ENCODE results near the gene TRIM41.
"Not testable (repeated sequence)": the region's sequence is repeated elsewhere in the genome, so short reads cannot be mapped to it uniquely, and the experiment has no call there.

The TRIM41 gene

DNA sequence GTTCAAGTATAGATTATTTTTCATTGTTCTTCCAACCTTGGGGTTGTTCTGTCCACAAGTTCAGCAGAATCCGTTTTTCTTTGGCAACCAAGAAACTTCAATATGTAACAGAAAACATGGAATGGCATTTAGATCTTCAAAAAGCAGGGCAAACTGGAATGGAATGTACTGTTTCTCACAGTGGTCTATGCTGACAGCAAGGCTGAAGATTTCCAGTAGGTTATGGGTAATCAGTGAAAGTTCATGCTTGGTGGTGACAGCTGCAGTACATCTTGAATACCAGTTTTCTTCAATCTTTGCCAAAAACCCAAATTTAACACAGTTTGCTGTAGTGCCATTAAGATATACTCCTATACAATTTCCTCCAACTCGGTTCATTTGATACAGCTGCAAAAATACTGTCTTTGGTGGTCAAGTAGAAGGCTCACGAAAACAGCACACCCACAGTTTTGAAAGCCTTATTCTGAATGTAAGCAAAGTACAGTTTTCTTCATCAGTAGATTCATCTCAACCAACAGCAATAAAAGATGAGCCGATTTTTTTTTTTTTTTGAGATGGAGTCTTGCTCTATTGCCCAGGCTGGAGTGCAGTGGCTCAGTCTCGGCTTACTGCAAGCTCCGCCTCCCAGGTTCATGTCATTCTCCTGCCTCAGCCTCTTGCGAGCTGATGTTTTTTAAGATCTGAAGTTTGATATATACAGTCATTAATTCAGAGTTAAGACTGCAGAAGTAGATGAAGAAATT lies 32.9 kb downstream of the TRIM41 start:
- no peak for DNase-seq (ENCODE audit: low read depth)

DNA sequence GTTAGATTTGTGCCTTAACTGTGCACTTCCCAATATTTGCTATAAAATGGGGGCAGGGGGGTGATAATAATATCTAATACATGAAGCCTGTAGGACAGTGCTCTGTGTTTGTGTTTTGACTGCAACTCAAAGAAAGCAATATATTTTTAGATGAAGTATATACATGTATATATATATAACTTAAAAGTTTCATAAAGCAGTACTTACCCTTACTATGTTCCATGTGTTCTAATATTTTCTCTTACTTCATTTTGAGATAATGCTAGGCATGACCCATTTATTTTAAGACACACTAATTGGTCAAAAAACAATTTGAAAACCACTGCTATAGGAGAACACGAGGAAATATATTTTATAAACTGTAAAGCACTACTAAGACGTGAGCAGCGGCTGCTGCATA lies 35.5 kb downstream of the TRIM41 start:
- no peak for DNase-seq (ENCODE audit: low read depth)

DNA sequence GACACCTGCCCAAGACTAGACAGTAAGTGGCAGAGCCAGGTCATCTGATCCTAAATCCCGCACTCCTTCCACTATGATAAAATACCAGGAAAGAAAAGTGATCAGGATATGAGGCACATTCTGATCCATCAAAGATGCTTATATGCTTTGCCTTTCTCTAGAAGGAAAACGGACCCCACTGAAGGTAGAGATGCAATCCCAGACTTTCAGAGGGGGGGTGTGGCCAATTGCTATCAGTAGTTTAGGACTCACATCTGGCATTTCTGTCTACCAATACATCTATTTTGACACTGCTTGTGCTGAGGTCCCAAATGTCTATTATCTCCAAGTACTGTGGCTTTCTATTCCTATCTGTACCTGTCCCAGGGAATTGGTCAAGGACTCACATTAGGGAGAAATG lies 36.2 kb downstream of the TRIM41 start:
- no peak for DNase-seq (ENCODE audit: low read depth)

DNA sequence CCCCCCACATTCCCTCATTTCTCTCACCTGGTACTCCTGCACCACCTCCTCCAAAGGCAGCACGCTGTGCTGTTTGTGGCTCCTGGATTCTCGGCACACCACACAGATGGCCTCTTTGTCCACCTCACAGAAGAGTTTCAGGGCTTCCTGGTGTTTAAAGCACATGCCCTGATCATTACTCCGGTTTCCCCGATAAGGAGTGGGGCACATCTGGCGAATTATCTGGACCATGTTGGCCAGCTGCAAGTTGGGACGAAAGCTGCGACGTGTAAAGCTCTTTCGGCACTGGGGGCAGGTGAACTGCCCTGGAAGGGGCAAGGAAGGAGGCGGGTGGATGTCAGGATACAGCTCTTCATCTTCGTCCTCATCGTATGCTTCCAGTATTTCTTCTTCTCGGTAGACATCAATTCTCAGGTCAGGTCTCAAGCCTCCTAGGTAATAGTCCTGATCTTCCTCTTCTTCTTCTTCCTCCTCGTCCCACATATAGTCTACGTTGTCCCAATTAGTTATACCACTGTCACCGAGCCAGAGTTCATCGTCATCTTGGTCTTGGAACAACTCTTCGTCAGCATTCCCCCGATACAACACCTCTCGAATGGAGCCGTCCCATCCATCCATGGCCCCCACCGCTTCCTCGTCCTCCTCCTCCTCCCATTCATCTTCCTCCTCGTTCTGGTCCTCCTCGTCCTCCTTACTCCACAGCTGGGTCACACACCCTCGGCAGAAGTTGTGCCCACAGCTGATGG lies 37.1 kb downstream of the TRIM41 start:
- DNase-seq (ENCODE audit: low read depth), result no peak

DNA sequence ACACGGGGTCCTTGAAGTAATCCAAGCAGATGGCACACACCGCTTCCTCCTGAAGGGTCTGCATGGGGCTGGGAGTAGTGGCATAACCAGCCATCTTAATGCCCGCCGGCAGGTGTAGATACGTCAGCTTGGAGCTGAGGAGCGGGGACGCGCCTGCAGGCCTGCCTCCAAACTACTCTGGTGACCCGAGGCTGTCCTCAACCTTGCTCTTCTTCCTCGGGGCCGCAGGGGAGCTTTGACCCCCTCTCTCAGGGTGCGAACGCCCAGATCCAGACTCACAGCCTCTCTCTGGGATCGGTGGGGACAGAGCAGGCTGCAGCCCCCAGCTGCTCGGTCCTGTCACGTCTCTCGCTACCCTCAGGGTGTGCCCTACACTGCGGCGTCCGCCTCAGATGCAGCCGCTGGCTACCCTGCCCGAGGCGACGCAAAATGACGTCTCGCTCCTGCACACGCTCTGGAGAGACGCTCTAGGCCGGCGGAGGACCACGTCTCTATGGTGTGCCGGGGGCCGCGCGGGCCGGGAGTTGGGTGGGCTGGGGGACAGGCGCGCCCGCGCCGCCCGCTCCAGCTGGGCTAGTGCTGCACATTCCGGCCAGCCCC lies 37.7 kb downstream of the TRIM41 start, which contains the start of gene TRIM52:
Gene TRIM52 (minus strand): TSS at position 424 of the 600 bp plus-strand sequence. CDS start 330 bp downstream, at position 94.
- DNase-seq (ENCODE audit: low read depth), result peak; percentile 83

DNA sequence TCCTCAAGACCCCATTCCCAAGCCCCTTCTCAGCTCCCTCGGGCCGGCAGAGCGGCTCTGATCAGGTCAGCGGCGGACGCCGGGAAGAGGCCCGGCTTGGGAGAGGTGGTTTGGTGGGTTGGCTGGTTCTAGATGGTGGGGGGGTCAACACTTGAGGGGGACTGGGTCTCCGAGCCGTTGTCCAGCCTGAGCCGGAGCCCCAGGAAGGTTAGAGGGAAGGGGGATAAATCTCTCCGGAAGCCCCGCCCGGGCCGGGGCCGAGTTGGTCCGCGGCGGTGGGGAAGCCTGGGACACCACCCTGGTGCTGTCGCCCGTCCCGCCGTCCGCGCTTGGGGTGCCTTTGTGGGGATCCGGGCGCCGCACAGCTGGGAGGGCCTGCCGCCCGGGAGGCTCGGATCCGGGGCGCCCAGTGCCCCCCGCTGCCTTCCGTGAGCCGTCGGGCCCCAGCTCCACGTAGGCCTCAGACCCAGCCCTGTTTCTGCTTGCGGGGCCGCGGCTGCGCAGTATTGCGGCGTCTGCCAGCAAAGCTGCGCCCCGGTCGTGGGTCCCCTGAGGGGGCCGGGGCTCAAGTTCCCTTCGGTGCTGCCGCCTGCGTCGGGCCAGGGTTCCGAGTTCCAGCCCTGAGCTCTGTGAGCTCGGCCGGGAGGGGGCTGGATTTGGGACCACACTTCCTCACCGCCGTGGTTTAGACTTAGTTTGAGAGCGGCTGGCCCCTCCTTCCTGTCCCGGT lies 38.4 kb downstream of the TRIM41 start:
- peak; percentile 62 for DNase-seq (ENCODE audit: low read depth)

DNA sequence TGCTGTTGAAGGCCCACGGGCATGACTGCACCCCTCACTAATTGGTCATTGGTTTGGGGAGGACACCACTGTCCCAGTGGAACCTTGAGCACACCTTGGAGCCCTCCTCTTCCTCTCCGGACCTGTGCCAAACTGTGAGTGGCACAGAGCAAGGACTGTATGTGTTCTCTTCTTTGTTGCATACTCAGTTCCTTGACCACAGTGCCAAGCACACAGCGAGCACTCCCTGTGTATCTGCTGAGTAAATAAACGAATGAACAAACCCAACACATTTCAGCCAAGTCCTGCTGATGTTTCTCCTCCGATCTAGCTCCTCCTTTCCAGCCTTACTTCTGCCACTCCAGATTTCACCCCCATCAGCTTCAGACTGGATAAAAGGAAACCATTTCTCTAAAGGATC lies 40.6 kb downstream of the TRIM41 start:
- DNase-seq (ENCODE audit: low read depth), result no peak

DNA sequence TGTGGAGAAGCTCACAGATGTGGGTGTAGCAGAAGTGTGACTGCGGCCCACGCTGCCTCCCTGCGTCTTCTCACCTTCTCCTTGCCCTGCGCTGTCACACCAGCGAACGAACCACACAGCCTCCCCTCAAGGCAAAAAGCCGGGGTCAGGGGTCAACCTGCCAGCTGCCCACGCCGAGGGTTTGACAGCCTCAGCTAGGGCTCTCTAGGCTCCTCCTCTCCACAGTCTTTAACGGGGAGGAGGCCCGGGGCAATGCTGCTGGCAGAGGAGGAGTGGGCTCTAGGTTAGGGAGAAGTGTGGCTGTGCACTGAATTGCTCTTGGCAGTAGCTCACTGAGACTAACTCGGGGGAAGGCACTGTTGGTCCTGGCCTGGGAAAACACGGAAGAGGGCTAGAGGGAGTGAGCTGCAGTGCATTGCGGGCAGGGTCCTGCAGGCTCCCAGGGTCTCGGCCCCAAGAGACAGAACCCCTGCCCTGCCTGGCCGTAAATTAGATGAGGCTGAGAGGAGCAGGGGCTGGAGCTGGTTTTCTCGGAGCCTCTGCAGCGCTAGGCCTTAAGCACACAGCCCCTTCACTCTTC lies 42.1 kb downstream of the TRIM41 start:
- no peak for DNase-seq (ENCODE audit: low read depth)

DNA sequence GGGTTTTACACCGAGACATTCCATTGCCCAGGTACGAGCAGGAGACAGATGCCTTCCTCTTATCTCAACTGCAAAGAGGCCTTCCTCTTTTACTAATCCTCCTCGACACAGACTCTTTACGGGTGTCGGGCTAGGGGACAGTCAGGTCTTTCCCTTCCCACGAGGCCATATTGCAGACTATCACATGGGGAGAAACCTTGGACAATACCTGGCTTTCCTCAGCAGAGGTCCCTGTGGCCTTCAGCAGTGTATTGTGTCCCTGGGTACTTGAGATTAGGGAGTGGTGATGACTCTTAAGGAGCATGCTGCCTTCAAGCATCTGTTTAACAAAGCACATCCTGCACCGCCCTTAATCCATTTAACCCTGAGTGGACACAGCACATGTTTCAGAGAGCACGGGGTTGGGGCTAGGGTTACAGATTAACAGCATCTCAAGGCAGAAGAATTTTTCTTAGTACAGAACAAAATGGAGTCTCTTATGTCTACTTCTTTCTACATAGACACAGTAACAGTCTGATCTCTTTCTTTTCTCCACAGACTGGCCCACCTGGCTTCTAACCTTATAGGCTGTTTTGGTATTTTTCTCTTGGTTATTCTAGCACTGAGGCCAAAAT lies 44.3 kb downstream of the TRIM41 start:
- not testable (repeated sequence) for DNase-seq (ENCODE audit: low read depth)

DNA sequence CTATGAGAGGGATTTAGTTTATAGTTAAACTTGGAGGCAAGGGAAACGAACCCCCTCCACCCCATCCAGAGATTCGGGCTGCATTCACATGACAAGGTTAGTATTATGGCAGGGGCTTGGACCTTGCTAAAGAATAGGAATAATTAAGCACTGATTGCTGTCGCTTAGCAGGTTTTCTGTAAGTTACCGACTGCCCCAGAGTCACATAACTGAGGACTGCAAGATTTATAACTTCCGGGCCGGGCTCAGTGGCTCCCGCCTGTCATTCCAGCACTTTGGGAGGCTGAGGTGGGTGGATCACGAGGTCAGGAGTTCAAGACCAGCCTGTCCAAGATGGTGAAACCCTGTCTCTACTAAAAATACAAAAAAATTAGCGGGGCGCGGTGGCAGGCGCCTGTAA lies 44.8 kb downstream of the TRIM41 start:
- DNase-seq (ENCODE audit: low read depth), result not testable (repeated sequence)

DNA sequence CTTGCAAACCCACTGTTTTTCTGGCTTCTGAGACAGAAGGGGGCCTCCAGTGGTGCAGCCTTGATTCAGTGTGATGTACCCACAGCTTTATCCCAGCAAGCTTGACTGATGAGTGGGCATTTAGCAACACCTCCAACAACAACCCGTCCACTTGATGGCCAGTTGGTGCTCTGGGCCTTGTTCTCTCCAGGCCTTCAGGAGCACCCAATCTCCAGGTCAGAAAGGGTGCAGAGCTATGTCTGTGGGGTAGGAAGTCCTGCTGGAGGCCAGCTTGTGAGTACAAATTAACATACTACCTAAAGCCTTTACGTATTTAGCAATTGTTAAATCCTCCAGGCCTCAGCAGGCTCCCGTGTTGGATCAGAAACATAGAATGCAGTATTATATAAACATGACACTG lies 48.0 kb downstream of the TRIM41 start:
- no peak for DNase-seq (ENCODE audit: low read depth)

DNA sequence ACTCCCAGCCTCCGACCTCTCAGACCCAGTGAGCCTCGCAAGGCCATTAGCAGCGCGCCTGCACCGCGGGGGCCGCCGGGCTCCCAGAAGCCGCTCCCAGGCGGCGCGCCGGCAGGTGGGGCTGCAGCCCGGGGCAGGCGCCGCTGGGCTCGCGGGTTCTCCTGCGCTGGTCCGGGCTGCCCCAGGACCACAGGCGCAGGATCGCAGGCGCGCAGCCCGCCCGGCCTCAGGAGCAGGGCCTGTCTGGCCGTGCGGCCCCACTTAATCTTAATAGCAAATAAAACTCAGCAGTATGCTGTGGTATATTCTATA lies 50.3 kb downstream of the TRIM41 start:
- DNase-seq (ENCODE audit: low read depth), result not testable (repeated sequence)

DNA sequence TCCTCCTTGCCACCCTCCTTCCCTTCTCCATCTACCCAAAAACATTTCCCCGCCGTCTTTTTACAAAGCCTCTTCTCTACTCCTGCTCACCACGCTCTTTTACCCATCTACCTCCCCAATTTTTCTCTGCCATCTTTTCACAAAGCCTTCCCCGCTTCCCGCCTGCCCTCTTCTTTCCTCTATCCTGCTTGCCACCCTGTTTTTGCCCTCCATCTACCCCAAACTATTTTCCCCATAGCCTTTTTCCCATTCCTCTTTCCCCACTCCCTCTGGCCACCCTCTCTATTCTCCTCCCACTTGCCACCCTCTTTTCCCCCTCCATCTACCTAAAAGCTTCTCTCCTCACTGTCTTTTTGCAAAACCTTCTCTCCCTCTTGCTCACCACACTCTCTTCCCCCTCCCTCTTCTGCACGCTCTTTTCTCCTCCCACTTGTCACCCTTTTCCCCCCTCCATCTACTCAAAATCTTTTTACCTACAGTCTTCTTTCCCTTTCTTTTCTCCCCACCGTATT lies 57.2 kb downstream of the TRIM41 start:
- DNase-seq (ENCODE audit: low read depth), result no peak

DNA sequence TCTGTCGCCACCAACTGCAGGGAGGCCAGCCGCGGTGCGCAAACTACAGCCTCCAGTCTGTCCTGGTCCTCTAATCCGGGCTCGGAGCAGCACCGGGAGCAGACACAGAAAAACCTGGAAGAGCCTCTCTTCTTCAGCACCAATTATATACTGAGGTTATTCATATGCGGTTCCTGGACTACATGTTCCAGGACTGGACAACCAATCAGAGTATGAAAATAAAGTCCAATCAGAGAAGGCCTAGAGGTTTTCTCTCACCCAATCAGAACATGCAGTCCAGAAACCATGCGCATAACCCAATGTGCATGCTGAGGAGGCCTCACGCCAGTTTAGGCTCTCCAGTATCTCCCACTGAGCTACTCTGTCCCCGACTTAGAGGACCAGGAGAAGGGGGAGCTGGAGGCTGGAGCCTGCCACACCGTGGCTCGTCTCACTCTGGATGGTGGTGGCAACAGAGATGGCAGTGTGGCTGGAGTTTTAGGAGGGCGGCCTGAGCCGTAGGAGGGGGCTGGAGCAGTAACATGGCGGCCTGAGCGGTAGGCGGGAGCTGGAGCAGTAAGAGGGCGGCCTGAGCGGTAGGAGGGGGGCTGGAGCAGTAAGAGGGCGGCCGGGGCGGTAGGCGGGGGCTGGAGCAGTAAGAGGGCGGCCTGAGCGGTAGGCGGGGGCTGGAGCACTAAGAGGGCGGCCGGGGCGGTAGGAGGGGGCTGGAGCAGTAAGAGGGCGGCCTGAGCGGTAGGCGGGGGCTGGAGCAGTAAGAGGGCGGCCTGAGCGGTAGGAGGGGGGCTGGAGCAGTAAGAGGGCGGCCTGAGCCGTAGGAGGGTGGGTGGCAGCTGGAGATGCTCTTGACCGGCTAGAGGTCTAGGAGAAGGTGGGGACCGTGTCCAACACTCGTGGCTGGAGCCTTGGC lies 58.2 kb downstream of the TRIM41 start:
- DNase-seq (ENCODE audit: low read depth), result no peak

DNA sequence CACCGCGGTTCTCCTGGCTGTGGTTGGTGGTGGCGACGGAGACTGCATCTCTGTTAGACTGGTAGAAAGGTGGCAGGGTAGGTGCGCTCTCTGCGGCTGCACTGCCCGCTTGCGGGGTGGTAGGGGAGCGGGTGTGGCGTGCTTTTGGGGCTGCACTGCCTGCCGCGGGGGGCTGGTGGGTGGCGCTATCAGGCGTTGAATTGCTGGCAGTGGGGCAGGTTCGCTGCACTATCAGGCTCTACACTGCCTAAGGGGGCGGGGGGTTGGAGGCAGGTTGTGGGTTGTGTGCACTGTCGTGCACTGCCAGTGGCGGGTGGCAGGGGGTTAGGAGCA lies 58.9 kb downstream of the TRIM41 start:
- DNase-seq (ENCODE audit: low read depth), result no peak

DNA sequence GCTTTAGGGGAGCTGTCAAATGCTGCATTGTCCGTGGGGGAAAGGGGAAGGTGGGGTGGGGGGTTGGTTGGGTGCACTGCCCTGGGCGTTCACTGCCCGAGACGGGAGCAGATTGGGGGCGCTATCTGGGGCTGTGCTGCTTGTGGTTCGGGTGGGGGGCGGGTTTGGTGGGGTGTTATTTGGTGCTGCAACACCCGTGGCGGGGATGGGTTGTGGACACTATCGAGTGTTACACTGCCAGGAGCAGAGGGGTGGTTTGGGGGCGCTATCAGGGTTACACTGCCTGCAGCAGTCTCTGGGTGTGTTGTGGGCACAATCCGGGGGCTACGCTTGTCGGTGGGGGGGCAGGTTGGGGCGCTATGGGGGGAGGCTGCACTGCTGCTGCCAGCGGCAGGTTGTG lies 59.3 kb downstream of the TRIM41 start:
- not testable (repeated sequence) for DNase-seq (ENCODE audit: low read depth)

DNA sequence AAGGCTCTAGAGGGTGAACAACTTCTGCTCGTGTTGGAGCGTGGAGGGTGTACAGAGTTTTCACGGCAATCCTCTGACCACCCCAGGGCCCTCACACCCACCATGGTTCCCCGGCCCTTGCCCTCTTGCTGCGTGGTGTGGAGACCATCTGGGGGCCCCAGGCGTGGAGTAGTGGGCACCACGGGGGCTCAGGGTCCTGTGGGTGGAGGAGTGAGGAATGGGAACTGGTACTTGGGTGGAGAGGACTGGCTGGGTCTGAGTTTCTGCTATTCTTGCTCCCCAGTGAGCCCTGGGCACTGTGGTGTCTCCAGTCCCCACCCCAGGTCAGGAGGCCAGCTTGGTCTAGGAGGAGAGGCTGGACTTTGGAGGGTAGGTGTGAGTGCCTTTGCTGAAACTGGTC lies 59.8 kb downstream of the TRIM41 start:
- DNase-seq (ENCODE audit: low read depth), result no peak

DNA sequence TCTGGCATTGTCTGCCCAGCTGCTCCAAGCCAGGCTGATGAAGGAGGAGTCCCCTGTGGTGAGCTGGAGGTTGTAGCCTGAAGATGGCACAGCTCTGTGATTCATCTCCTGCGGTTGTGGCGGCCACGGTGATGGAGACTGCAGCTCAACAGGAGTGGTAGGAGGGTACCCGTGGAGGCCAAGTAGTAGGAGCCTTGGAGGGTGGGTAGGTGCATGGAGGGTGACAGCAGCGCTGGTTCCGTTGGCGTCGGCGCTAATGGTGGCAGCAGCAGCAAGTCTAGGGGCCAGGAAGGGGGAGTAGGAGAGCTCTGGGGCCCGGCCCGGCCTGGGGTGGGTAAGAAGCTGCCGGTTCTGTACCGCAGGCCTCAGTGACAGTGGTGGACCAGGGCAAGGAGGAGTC lies 60.3 kb downstream of the TRIM41 start:
- DNase-seq (ENCODE audit: low read depth), result no peak

DNA sequence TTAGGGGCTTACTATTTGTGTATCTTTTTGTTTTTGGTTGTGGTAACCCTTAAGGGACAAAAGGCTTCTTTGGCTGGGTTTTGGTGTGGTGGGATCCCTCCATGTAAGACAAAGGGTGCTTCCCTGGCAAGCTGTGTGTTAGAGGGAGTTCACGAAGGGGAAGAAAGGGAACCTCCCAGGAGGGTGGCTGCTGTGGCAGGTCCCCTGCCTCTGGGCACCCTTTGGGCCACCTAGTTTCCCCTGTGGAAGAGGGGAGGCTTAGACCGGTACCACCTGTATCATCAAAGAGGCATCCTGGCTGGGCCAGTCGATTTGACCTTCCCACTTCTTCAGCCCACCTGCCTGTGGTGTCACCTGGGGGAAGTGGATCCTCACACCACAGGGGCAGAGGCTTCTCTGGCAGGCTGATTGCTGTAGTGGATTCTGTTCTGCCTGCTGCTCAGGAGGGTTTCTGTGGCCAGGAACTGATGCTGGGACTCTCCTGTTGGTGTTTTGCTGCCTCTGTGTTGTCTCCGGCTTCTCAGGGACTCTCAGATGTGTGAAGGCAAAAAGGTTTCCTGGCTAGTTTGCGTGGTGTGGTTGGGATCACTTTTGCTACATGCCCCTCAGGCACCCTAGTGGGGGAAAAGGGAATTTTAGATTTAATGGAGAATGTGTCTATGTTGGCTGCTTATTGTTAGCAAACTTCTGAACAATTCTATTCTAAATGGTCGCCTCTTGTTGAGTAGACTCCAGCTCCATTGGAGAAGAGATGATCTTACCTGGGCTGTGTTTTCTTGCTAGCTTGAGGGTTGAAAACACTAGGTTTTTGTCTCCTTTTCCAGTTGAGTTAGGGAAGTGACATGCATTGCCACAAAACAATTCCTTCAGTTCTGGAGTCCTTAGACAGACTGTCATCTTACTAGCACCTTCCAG lies 61.0 kb downstream of the TRIM41 start:
- not testable (repeated sequence) for DNase-seq (ENCODE audit: low read depth)

Data from activated T-helper 1 cell treated with Interleukin-2 at 50 U/mL for 16 hours (primary cell).